HepG2 (cell line): Measurements from ENCODE around the gene C14orf93. TPM values are rescaled to one million over a fixed set of nuclear protein-coding genes. Genes with fewer than 3 reads are reported as not detected.

Experiments used
- FOXA1 ChIP-seq, 2 experiments: fragments of 450-650 bp in 1 of 2; sonication (generic) in 1 of 2; formaldehyde crosslinking in 1 of 2; IDR thresholded peaks; 2 replicates each; pipeline versions ENCODE4 v1.4.0 to v1.6.1; 2016 to 2020; ENCODE audit warnings: missing genetic modification reagents in 1 of 2
- HMG20B ChIP-seq: conservative IDR thresholded peaks from 2 replicates; pipeline ENCODE4 v1.6.1; 2016; ENCODE audit warnings: missing genetic modification reagents, missing compliant biosample characterization
- LCORL ChIP-seq, 2 experiments: fragments of 450-650 bp in 1 of 2; sonication (generic) in 1 of 2; formaldehyde crosslinking in 1 of 2; IDR thresholded peaks; 2 replicates each; pipeline versions ENCODE4 v1.5.0 to v1.6.1; 2017 to 2020; ENCODE audit warnings: antibody characterized with exemption in 1 of 2, missing genetic modification reagents in 1 of 2
- NFE2L1 ChIP-seq: sonication (generic); formaldehyde crosslinking; IDR thresholded peaks from 2 replicates; pipeline ENCODE4 v1.4.0; 2020; ENCODE audit warnings: missing genetic modification reagents, mild to moderate bottlenecking, borderline replicate concordance
- ONECUT2 ChIP-seq: sonication (generic); formaldehyde crosslinking; IDR thresholded peaks from 2 replicates; pipeline ENCODE4 v1.4.0; 2020; ENCODE audit warnings: missing genetic modification reagents
- PAF1 ChIP-seq: IDR thresholded peaks from 2 replicates; pipeline ENCODE4 v1.6.1; 2016; ENCODE audit warnings: missing genetic modification reagents, missing compliant biosample characterization
- RELA ChIP-seq: sonication (generic); formaldehyde crosslinking; IDR thresholded peaks from 2 replicates; pipeline ENCODE4 v1.4.0; 2020; ENCODE audit warnings: missing genetic modification reagents
- SAFB2 ChIP-seq: sonication (generic); formaldehyde crosslinking; IDR thresholded peaks from 2 replicates; pipeline ENCODE4 v1.5.1; 2020; ENCODE audit warnings: missing genetic modification reagents, low read depth, mild to moderate bottlenecking, borderline replicate concordance
- ZNF354B ChIP-seq: sonication (generic); formaldehyde crosslinking; IDR thresholded peaks from 2 replicates; pipeline ENCODE4 v1.8.0; 2022; ENCODE audit warnings: mild to moderate bottlenecking, missing genetic modification reagents
- ZNF549 ChIP-seq: sonication (generic); formaldehyde crosslinking; IDR thresholded peaks from 2 replicates; pipeline ENCODE4 v1.5.0; 2020; ENCODE audit warnings: missing genetic modification reagents
- ZSCAN12 ChIP-seq: sonication (generic); formaldehyde crosslinking; IDR thresholded peaks from 2 replicates; pipeline ENCODE4 v1.9.0; 2021; ENCODE audit warnings: mild to moderate bottlenecking, missing genetic modification reagents
- polyA plus RNA-seq, 8 experiments: library from polyadenylated mRNA; depleted of rRNA in 3 of 8; stranded (reverse) in 7 of 8; unstranded in 1 of 8; fragments of >200 nt; fragmentation: Illumina TruSeq in 4 of 8; extraction: Trizol in 4 of 8; gene quantifications; 2 replicates each; pipeline versions ENCODE4 v1.2.1 to v1.2.3, GENCODE V29; 2011 to 2016; ENCODE audit warnings: low read depth in 4 of 8, missing spikeins in 1 of 8, mixed read lengths in 1 of 8; ENCODE audit not compliant: insufficient read depth in 1 of 8
- total RNA-seq, 5 experiments: library from RNA; depleted of rRNA; stranded (reverse); fragments of >200 nt; fragmentation: Illumina TruSeq; extraction: Trizol; gene quantifications; 2 replicates each; pipeline ENCODE4 v1.2.3, GENCODE V29; 2016; ENCODE audit warnings: low read depth in 1 of 5
- TF ChIP-seq, protein P1 (sequence below): sonication (generic); formaldehyde crosslinking; IDR thresholded peaks from 2 replicates; pipeline ENCODE4 v1.4.0; 2020; ENCODE audit warnings: mild to moderate bottlenecking, low read depth, missing genetic modification reagents
- TF ChIP-seq, protein P2 (sequence below): IDR thresholded peaks from 2 replicates; pipeline ENCODE4 v1.6.1; 2016; ENCODE audit warnings: missing compliant biosample characterization, missing genetic modification reagents, borderline replicate concordance
- TF ChIP-seq, protein P3 (sequence below): sonication (generic); formaldehyde crosslinking; IDR thresholded peaks from 2 replicates; pipeline ENCODE4 v1.5.0; 2020; ENCODE audit warnings: missing genetic modification reagents
- TF ChIP-seq, protein P4 (sequence below): sonication (generic); formaldehyde crosslinking; IDR thresholded peaks from 2 replicates; pipeline ENCODE4 v1.5.0; 2020; ENCODE audit warnings: mild to moderate bottlenecking, missing genetic modification reagents
- TF ChIP-seq, protein P5 (sequence below): sonication (generic); formaldehyde crosslinking; IDR thresholded peaks from 2 replicates; pipeline ENCODE4 v1.4.0; 2020; ENCODE audit warnings: mild to moderate bottlenecking, missing genetic modification reagents
- TF ChIP-seq, protein P6 (sequence below): sonication (generic); formaldehyde crosslinking; IDR thresholded peaks from 2 replicates; pipeline ENCODE4 v1.5.0; 2020; ENCODE audit warnings: mild to moderate bottlenecking, missing genetic modification reagents

Gene C14orf93
- total and polyA plus RNA-seq, 2 of the 13 experiments (the other 11 are each of a cell fraction or from before 2014, with no cell fraction given) = 11.4 to 22.5 TPM

DNA sequence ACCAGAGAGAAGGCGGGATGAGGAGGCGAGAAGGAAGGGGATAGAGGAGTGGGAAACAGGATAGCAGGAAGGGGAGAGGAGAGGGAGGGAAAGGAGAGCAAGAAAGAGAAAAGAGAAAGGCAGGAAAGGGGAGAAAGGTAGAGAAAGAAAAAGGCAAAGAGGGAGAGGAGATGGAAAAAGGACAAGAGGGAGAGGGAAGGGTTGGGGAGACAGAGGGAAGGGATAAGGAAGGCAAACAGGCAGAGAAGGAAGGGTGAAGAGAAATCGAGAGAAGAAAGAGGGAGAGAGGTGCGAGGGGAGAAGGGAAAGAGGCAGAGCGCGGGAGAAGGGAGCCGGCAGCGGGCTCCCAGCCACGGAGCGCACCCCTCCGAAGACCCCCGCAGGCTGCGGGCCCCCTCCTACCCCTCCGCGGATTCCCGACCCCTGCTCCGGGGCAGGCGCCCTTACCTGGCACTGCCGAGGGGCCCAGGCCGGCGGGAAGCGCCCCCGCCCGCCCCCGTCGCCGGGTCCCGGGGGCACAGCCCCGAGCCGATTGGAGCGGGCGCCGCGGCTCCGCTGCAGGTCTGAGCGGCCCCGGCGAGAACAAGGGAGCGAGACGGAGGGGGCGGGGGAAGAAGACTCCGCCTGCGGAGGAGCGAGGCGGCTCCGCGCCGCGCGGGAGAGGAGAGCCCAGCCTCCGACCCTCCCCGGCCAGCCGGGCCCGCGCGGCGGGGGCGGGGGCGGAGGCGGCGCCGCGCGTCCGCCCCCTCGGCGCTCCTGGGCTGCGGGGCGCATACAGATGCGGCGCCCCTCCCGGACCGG lies 47.2 kb upstream of the C14orf93 start, which contains the start of gene CDH24 (continued):
- TF ChIP-seq, protein P1, sequence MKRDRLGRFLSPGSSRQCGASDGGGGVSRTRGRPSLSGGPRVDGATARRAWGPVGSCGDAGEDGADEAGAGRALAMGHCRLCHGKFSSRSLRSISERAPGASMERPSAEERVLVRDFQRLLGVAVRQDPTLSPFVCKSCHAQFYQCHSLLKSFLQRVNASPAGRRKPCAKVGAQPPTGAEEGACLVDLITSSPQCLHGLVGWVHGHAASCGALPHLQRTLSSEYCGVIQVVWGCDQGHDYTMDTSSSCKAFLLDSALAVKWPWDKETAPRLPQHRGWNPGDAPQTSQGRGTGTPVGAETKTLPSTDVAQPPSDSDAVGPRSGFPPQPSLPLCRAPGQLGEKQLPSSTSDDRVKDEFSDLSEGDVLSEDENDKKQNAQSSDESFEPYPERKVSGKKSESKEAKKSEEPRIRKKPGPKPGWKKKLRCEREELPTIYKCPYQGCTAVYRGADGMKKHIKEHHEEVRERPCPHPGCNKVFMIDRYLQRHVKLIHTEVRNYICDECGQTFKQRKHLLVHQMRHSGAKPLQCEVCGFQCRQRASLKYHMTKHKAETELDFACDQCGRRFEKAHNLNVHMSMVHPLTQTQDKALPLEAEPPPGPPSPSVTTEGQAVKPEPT (CRISPR knock-in tag) = no peak
- TF ChIP-seq PAF1 (CRISPR knock-in tag) (no peak), FOXA1 (IDR thresholded peaks at IDR 0.05) (peak; percentile 36; the same call in 1 of the 2 replicates), FOXA1 (CRISPR knock-in tag; IDR thresholded peaks at IDR 0.05) (no peak), LCORL (IDR thresholded peaks at IDR 0.05) (peak; percentile 63; the same call in 1 of the 2 replicates), LCORL (CRISPR knock-in tag; IDR thresholded peaks at IDR 0.05) (no peak; the same call in 1 of the 2 replicates), ZSCAN12 (no peak), SAFB2 (CRISPR knock-in tag) (no peak), ZNF354B (CRISPR knock-in tag) (no peak), RELA (CRISPR knock-in tag) (no peak), HMG20B (CRISPR knock-in tag) (no peak), ZNF549 (CRISPR knock-in tag) (no peak), ONECUT2 (CRISPR knock-in tag) (no peak), NFE2L1 (no peak)
- TF ChIP-seq, protein P2, sequence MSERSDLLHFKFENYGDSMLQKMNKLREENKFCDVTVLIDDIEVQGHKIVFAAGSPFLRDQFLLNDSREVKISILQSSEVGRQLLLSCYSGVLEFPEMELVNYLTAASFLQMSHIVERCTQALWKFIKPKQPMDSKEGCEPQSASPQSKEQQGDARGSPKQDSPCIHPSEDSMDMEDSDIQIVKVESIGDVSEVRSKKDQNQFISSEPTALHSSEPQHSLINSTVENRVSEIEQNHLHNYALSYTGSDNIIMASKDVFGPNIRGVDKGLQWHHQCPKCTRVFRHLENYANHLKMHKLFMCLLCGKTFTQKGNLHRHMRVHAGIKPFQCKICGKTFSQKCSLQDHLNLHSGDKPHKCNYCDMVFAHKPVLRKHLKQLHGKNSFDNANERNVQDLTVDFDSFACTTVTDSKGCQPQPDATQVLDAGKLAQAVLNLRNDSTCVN (CRISPR knock-in tag) = no peak
- TF ChIP-seq, protein P3, sequence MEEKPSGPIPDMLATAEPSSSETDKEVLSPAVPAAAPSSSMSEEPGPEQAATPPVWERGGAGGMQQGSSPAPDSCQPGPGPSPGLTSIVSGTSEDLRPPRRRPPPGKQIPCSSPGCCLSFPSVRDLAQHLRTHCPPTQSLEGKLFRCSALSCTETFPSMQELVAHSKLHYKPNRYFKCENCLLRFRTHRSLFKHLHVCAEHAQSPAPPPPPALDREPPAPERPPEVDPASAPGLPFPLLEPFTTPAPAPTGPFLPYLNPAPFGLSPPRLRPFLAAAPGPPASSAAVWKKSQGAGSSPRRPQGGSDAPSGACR = no peak
- TF ChIP-seq, protein P4, sequence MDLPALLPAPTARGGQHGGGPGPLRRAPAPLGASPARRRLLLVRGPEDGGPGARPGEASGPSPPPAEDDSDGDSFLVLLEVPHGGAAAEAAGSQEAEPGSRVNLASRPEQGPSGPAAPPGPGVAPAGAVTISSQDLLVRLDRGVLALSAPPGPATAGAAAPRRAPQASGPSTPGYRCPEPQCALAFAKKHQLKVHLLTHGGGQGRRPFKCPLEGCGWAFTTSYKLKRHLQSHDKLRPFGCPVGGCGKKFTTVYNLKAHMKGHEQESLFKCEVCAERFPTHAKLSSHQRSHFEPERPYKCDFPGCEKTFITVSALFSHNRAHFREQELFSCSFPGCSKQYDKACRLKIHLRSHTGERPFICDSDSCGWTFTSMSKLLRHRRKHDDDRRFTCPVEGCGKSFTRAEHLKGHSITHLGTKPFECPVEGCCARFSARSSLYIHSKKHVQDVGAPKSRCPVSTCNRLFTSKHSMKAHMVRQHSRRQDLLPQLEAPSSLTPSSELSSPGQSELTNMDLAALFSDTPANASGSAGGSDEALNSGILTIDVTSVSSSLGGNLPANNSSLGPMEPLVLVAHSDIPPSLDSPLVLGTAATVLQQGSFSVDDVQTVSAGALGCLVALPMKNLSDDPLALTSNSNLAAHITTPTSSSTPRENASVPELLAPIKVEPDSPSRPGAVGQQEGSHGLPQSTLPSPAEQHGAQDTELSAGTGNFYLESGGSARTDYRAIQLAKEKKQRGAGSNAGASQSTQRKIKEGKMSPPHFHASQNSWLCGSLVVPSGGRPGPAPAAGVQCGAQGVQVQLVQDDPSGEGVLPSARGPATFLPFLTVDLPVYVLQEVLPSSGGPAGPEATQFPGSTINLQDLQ (CRISPR knock-in tag) = peak; percentile 5; the same call in 1 of the 2 replicates
- TF ChIP-seq, protein P5, sequence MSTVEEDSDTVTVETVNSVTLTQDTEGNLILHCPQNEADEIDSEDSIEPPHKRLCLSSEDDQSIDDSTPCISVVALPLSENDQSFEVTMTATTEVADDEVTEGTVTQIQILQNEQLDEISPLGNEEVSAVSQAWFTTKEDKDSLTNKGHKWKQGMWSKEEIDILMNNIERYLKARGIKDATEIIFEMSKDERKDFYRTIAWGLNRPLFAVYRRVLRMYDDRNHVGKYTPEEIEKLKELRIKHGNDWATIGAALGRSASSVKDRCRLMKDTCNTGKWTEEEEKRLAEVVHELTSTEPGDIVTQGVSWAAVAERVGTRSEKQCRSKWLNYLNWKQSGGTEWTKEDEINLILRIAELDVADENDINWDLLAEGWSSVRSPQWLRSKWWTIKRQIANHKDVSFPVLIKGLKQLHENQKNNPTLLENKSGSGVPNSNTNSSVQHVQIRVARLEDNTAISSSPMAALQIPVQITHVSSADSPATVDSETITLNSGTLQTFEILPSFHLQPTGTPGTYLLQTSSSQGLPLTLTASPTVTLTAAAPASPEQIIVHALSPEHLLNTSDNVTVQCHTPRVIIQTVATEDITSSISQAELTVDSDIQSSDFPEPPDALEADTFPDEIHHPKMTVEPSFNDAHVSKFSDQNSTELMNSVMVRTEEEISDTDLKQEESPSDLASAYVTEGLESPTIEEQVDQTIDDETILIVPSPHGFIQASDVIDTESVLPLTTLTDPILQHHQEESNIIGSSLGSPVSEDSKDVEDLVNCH (CRISPR knock-in tag) = 0 out of 2 replicates have a peak, but pooled peaks have one; percentile 45
- TF ChIP-seq, protein P6, sequence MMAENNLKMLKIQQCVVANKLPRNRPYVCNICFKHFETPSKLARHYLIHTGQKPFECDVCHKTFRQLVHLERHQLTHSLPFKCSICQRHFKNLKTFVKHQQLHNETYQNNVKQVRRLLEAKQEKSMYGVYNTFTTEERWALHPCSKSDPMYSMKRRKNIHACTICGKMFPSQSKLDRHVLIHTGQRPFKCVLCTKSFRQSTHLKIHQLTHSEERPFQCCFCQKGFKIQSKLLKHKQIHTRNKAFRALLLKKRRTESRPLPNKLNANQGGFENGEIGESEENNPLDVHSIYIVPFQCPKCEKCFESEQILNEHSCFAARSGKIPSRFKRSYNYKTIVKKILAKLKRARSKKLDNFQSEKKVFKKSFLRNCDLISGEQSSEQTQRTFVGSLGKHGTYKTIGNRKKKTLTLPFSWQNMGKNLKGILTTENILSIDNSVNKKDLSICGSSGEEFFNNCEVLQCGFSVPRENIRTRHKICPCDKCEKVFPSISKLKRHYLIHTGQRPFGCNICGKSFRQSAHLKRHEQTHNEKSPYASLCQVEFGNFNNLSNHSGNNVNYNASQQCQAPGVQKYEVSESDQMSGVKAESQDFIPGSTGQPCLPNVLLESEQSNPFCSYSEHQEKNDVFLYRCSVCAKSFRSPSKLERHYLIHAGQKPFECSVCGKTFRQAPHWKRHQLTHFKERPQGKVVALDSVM = no peak
